Skin epidermis (tissue), 12 donors: Measurements from ENCODE around the gene MAP3K8.
A peak's percentile ranks its signal among the peaks of the same experiment; 100 is the strongest.
"Not testable (repeated sequence)": the region's sequence is repeated elsewhere in the genome, so short reads cannot be mapped to it uniquely, and the experiment has no call there.

ENCODE experiments used
- H3K27ac ChIP-seq, 21 experiments: fragments of 200-600 bp; sonication (generic) in 11 of 21; one replicate each; pipeline ENCODE4 v1.5.0; 2020; ENCODE audit warnings: mild to moderate bottlenecking in 3 of 21, inconsistent platforms in 2 of 21, moderate library complexity in 2 of 21
- H3K4me3 ChIP-seq, 7 experiments: fragments of 200-600 bp; sonication (generic) in 2 of 7; one replicate each; pipeline ENCODE4 v1.5.0; 2020; ENCODE audit warnings: inconsistent platforms in 2 of 7, mild to moderate bottlenecking in 2 of 7, moderate library complexity in 1 of 7

The MAP3K8 gene

GRCh38 chr10:30472414-30473155 is 38.6 kb downstream of the MAP3K8 start:
- Histone ChIP-seq H3K4me3 (no peak overlapping the region), H3K27ac (no peak overlapping the region)

GRCh38 chr10:30475515-30475914 is 41.5 kb downstream of the MAP3K8 start:
- H3K27ac ChIP-seq, H3K4me3 ChIP-seq: not testable (repeated sequence)

GRCh38 chr10:30476511-30477155 is 42.6 kb downstream of the MAP3K8 start:
- H3K27ac ChIP-seq: peak overlapping the region in 1 of 21 experiments; percentile 30
- H3K4me3 ChIP-seq: no peak overlapping the region

- H3K27ac ChIP-seq, H3K4me3 ChIP-seq: not testable (repeated sequence)
Observed at GRCh38 chr10:30479513-30479912, 45.5 kb downstream of the MAP3K8 start.

GRCh38 chr10:30481603-30482002 is 47.6 kb downstream of the MAP3K8 start:
- H3K4me3 ChIP-seq: no peak overlapping the region

GRCh38 chr10:30488316-30488715 is 54.3 kb downstream of the MAP3K8 start:
- Histone ChIP-seq H3K27ac (peak overlapping the region in 5 of 21 experiments; percentile 12 to 62 (median 15)), H3K4me3 (no peak overlapping the region)

More at GRCh38 chr10:30481603-30482002, 47.6 kb downstream of the MAP3K8 start:
- no peak overlapping the region for H3K27ac ChIP-seq

GRCh38 chr10:30489346-30489745 is 55.4 kb downstream of the MAP3K8 start:
- Histone ChIP-seq H3K4me3 (no peak overlapping the region), H3K27ac (peak overlapping the region in 2 of 21 experiments; percentile 12 to 62)

- H3K27ac ChIP-seq: peak overlapping the region in 4 of 21 experiments; percentile 16 to 44 (median 27)
Observed at GRCh38 chr10:30490289-30491000, 56.5 kb downstream of the MAP3K8 start.

GRCh38 chr10:30491204-30491915 is 57.4 kb downstream of the MAP3K8 start:
- no peak overlapping the region for H3K4me3 ChIP-seq
- peak overlapping the region in 4 of 21 experiments; percentile 18 to 44 (median 29) for H3K27ac ChIP-seq

More at GRCh38 chr10:30490289-30491000, 56.5 kb downstream of the MAP3K8 start:
- no peak overlapping the region for H3K4me3 ChIP-seq

GRCh38 chr10:30491916-30492515 is 58.0 kb downstream of the MAP3K8 start:
- no peak overlapping the region for H3K4me3 ChIP-seq
- peak overlapping the region in 2 of 21 experiments; percentile 22 to 36 for H3K27ac ChIP-seq

- no peak overlapping the region for H3K4me3 ChIP-seq
- peak overlapping the region in 13 of 21 experiments; percentile 0 to 71 (median 42) for H3K27ac ChIP-seq
Observed at GRCh38 chr10:30493609-30494530, 59.9 kb downstream of the MAP3K8 start.

- Histone ChIP-seq H3K27ac (peak overlapping the region in 13 of 21 experiments; percentile 0 to 71 (median 39)), H3K4me3 (no peak overlapping the region)
Observed at GRCh38 chr10:30494558-30494957, 60.6 kb downstream of the MAP3K8 start.

GRCh38 chr10:30495687-30496086 is 61.7 kb downstream of the MAP3K8 start:
- Histone ChIP-seq H3K27ac (peak overlapping the region in 1 of 21 experiments; percentile 39), H3K4me3 (no peak overlapping the region)

GRCh38 chr10:30499816-30500215 is 65.8 kb downstream of the MAP3K8 start:
- Histone ChIP-seq H3K27ac (no peak overlapping the region), H3K4me3 (no peak overlapping the region)

GRCh38 chr10:30500534-30500933 is 66.5 kb downstream of the MAP3K8 start:
- Histone ChIP-seq H3K4me3 (no peak overlapping the region), H3K27ac (peak overlapping the region in 1 of 21 experiments; percentile 52)

- H3K27ac ChIP-seq: peak overlapping the region in 1 of 21 experiments; percentile 52
- H3K4me3 ChIP-seq: no peak overlapping the region
Observed at GRCh38 chr10:30500963-30501504, 67.0 kb downstream of the MAP3K8 start.

- no peak overlapping the region for H3K4me3 ChIP-seq
- peak overlapping the region in 7 of 21 experiments; percentile 18 to 58 (median 49) for H3K27ac ChIP-seq
Observed at GRCh38 chr10:30502266-30503060, 68.5 kb downstream of the MAP3K8 start.
